Endothelial cell of umbilical vein (primary cell): ENCODE measurements around the gene DUSP28. TPM values are rescaled to one million over a fixed set of nuclear protein-coding genes. Genes with fewer than 3 reads are reported as not detected.

Source experiments
- BruUV-seq: library from RNA; stranded (reverse); fragments of 400-500 nt; replicated peaks from 2 replicates; lab custom pipeline; 2021; lab: Mats Ljungman, UMichigan
- CTCF ChIA-PET: fragments of 300-600, 350-600 bp; sonication (Branson Sonifier 250); formaldehyde crosslinking; loops from one replicate; lab custom pipeline; 2021; ENCODE audit warnings: antibody characterized with exemption, inconsistent platforms; lab: Charles Lee
- POLR2A ChIA-PET: fragments of 300-600, 350-600 bp; sonication (Branson Sonifier 250); formaldehyde crosslinking; loops from one replicate; lab custom pipeline; 2021; ENCODE audit warnings: antibody characterized with exemption, inconsistent platforms; lab: Charles Lee
- DNase-seq: peaks from one replicate; pipeline ENCODE4 v3.0.0-alpha.2; 2011; ENCODE audit warnings: low read depth, low spot score
- FAIRE-seq: peaks from 2 replicates; lab custom pipeline; 2011; peaks lifted over from hg19 to GRCh38; lab: Jason Lieb, UNC
- H2AFZ ChIP-seq: 2 replicates; pipeline ENCODE4 v1.6.0; 2012; ENCODE audit warnings: low read depth, low read length, control low read depth, inconsistent platforms
- H3K27ac ChIP-seq: 2 replicates; pipeline ENCODE4 v1.5.1; 2011; ENCODE audit warnings: low read depth, mild to moderate bottlenecking, control low read depth, low read length, moderate library complexity; ENCODE audit not compliant: insufficient read depth
- H3K27me3 ChIP-seq, 2 experiments: 2 replicates each; pipeline versions ENCODE4 v1.6.0 to v1.6.1; 2011; ENCODE audit warnings: low read length in 2 of 2, mixed read lengths in 1 of 2; ENCODE audit not compliant: control insufficient read depth in 2 of 2, insufficient read depth in 2 of 2
- H3K36me3 ChIP-seq, 2 experiments: 2 replicates in 1 of 2; 3 replicates in 1 of 2; pipeline ENCODE4 v1.5.1; 2011; ENCODE audit warnings: low read length in 2 of 2, mild to moderate bottlenecking in 1 of 2, moderate library complexity in 1 of 2; ENCODE audit not compliant: control insufficient read depth in 2 of 2, insufficient read depth in 2 of 2; ENCODE audit errors: extremely low read depth in 1 of 2
- H3K4me1 ChIP-seq: 3 replicates; pipeline ENCODE4 v1.5.1; 2011; ENCODE audit warnings: mild to moderate bottlenecking, low read length; ENCODE audit not compliant: control insufficient read depth, insufficient read depth; ENCODE audit errors: extremely low read depth
- H3K4me2 ChIP-seq: 2 replicates; pipeline ENCODE4 v1.6.1; 2011; ENCODE audit warnings: low read length, control low read depth, mixed read lengths; ENCODE audit not compliant: insufficient read depth
- H3K4me3 ChIP-seq, 3 experiments: fragments of 200-600 bp in 1 of 3; sonication (generic), shearing (Covaris generic) in 1 of 3; replicated peaks in 1 of 3; 2 replicates each; pipeline ENCODE4 v1.5.1; 2011 to 2016; ENCODE audit warnings: control low read depth in 3 of 3, low read length in 3 of 3, mild to moderate bottlenecking in 2 of 3, inconsistent platforms in 1 of 3, low read depth in 1 of 3, moderate library complexity in 1 of 3; ENCODE audit not compliant: insufficient read depth in 1 of 3
- H3K79me2 ChIP-seq: 2 replicates; pipeline ENCODE4 v1.6.0; 2012; ENCODE audit warnings: low read length, inconsistent platforms; ENCODE audit not compliant: control insufficient read depth, insufficient read depth
- H3K9ac ChIP-seq: replicated peaks from 2 replicates; pipeline ENCODE3; 2011; ENCODE audit warnings: low read length, control low read depth; ENCODE audit not compliant: insufficient read depth; ENCODE audit errors: extremely low read depth
- H3K9me1 ChIP-seq: replicated peaks from 3 replicates; pipeline ENCODE4 v1.6.0; 2011; ENCODE audit warnings: mild to moderate bottlenecking, low read length; ENCODE audit not compliant: control insufficient read depth, insufficient read depth; ENCODE audit errors: extremely low read depth
- H3K9me3 ChIP-seq: replicated peaks from 2 replicates; pipeline ENCODE4 v1.5.1; 2012; ENCODE audit warnings: low read length, inconsistent platforms; ENCODE audit not compliant: control insufficient read depth, insufficient read depth
- H4K20me1 ChIP-seq: replicated peaks from 2 replicates; pipeline ENCODE3; 2011; ENCODE audit warnings: mild to moderate bottlenecking, low read length; ENCODE audit not compliant: control insufficient read depth, insufficient read depth; ENCODE audit errors: extremely low read depth
- CTCF ChIP-seq, 2 donors: IDR thresholded peaks; 1 replicate in 1 of 2; 2 replicates in 1 of 2; pipeline ENCODE4 v1.5.1; 2011; ENCODE audit warnings: low read length in 2 of 2, mild to moderate bottlenecking in 2 of 2, moderate library complexity in 2 of 2, control low read depth in 1 of 2, inconsistent platforms in 1 of 2, low read depth in 1 of 2; ENCODE audit not compliant: insufficient read depth in 1 of 2; ENCODE audit errors: extremely low read depth in 1 of 2
- EZH2 ChIP-seq: IDR thresholded peaks from 2 replicates; pipeline ENCODE4 v1.6.1; 2012; ENCODE audit warnings: borderline replicate concordance, low read depth, mild to moderate bottlenecking, moderate library complexity, low read length, inconsistent platforms; ENCODE audit not compliant: severe bottlenecking
- FOS ChIP-seq: IDR thresholded peaks from 2 replicates; pipeline ENCODE4 v1.6.1; 2011; ENCODE audit warnings: mild to moderate bottlenecking, low read length, moderate library complexity, borderline replicate concordance; ENCODE audit not compliant: insufficient read depth
- GATA2 ChIP-seq: IDR thresholded peaks from 2 replicates; pipeline ENCODE4 v1.7.0; 2011; ENCODE audit warnings: low read depth, mild to moderate bottlenecking, moderate library complexity, mixed read lengths, low read length; ENCODE audit not compliant: insufficient read length, insufficient read depth
- JUN ChIP-seq: IDR thresholded peaks from 2 replicates; pipeline ENCODE4 v1.6.1; 2011; ENCODE audit warnings: borderline replicate concordance, low read depth; ENCODE audit not compliant: insufficient read length, insufficient read depth
- MAX ChIP-seq: IDR thresholded peaks from 2 replicates; pipeline ENCODE4 v1.6.1; 2011; ENCODE audit not compliant: insufficient read depth, insufficient read length
- MYC ChIP-seq: IDR thresholded peaks from one replicate; pipeline ENCODE4 v1.6.1; 2011; ENCODE audit warnings: mild to moderate bottlenecking, low read depth, low read length
- POLR2A ChIP-seq: IDR thresholded peaks from 2 replicates; pipeline ENCODE4 v1.6.1; 2012; ENCODE audit warnings: low read depth, mild to moderate bottlenecking, control low read depth, low read length
- POLR2AphosphoS5 ChIP-seq: IDR thresholded peaks from 2 replicates; pipeline ENCODE4 v1.6.1; 2012; ENCODE audit warnings: low read depth, mild to moderate bottlenecking, control low read depth, low read length, moderate library complexity; ENCODE audit not compliant: insufficient read depth
- dilution Hi-C: fragments of 300-500 bp; cut with MboI; formaldehyde crosslinking; loops from one replicate; pipeline ENCODE4 v1.15.0; 2019; ENCODE audit warnings: low sequenced_read_pairs; ENCODE audit not compliant: extremely low pct_ligation_motif_present
- intact Hi-C: fragments of 100-400 bp; cut with micrococcal nuclease; formaldehyde crosslinking; loops from one replicate; pipeline ENCODE4 v1.10.0; 2022
- polyA plus RNA-seq, 4 experiments: library from polyadenylated mRNA; depleted of rRNA in 3 of 4; stranded (reverse) in 3 of 4; unstranded in 1 of 4; fragments of >200 nt; gene quantifications; 2 replicates each; pipeline versions ENCODE4 v1.2.1 to v1.2.3, GENCODE V29; 2011 to 2012; ENCODE audit warnings: missing spikeins in 1 of 4
- total RNA-seq: library from RNA; stranded (reverse); gene quantifications from 2 replicates; pipeline ENCODE4 v1.2.3, GENCODE V29; 2021

Gene DUSP28
- total and polyA plus RNA-seq, 2 donors (not counting 3 experiments of a cell fraction or from before 2014, with no cell fraction given) = 2.2 to 4.3 TPM

DNA sequence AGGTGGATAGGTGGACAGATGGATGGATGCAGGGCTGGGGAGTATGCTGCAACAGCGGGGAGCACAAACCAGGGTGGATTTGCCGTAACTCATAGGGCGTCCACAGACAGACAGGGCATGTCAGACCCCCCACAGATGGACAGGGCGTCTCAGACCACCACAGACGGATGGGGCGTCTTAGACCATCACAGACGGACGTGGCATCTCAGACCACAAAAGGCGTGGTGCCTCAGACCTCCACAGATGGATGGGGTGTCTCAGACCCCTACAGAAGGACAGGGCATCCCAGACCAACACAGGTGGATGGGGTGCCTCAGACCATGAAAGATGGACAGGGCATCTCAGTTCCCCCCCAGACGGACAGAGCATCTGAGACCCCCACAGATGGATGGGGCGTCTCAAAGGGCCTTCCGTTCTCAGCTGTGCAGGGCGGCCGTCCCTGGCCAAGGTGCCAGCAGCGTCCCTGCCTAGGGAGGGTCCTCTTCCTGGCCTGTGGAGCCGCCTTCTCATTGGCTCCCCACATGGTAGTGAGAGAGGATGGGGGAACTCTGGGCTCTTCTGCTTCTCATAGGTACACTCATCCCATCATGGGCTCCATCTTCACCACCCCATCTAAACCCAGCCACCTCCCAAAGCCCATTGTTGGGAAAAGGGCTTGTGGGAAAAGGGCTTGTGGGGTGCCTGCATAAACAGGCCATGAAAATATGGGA, 4.5 kb upstream of the DUSP28 start:
- H3K4me3 ChIP-seq = no peak overlapping the region
- BruUV-seq = no TSS peak
- CTCF ChIA-PET = interaction anchor here (1.2 to 4.3 kb wide), 2 partner anchors 31 to 96 kb away, joined by 3 to 22 read pairs; partner anchors contain the start of gene CAPN10
- H3K4me1 ChIP-seq = peaks cover 22% of the 10 kb centered on the region
- no peak overlapping the region for H2AFZ ChIP-seq
- H3K9me3 ChIP-seq = no peaks in the 10 kb centered on the region
- no peaks in the 10 kb centered on the region for H3K27me3 ChIP-seq
- peaks cover 2% of the 10 kb centered on the region in 2 experiments for H3K36me3 ChIP-seq
- H3K27ac ChIP-seq = no peak overlapping the region
- H3K9me1 ChIP-seq = no peaks in the 10 kb centered on the region
- TF ChIP-seq JUN (no peak), POLR2A (no peak), GATA2 (no peak), MAX (no peak), CTCF (IDR thresholded peaks at IDR 0.05; ENCODE audit: extremely low read depth in 1 of 2, insufficient read depth in 1 of 2, low read depth in 1 of 2, low read length in 2 of 2) (no peak), MYC (no peak), FOS (no peak), EZH2 (no peak), POLR2AphosphoS5 (no peak)
- H4K20me1 ChIP-seq = no peaks in the 10 kb centered on the region
- no peak overlapping the region for H3K4me2 ChIP-seq
- DNase-seq (no peak), FAIRE-seq (no peak)
- dilution Hi-C loops (no loop called here), intact Hi-C loops (no loop called here)
- POLR2A ChIA-PET = no interaction called here
- H3K79me2 ChIP-seq = peaks cover 13% of the 10 kb centered on the region
- H3K9ac ChIP-seq = no peak overlapping the region
